Smooth muscle cell of the brain vasculature (primary cell): ENCODE results near the gene ACBD6.
A peak's percentile ranks its signal among the peaks of the same experiment; 100 is the strongest.

ENCODE experiments used
- DNase-seq: peaks from one replicate; pipeline ENCODE4 v3.0.0-alpha.2; 2012; ENCODE audit warnings: low read depth, low spot score

Gene ACBD6

GRCh38 chr1:180525715-180526039, 23.3 kb upstream of the ACBD6 start:
- no peak for DNase-seq

DNA sequence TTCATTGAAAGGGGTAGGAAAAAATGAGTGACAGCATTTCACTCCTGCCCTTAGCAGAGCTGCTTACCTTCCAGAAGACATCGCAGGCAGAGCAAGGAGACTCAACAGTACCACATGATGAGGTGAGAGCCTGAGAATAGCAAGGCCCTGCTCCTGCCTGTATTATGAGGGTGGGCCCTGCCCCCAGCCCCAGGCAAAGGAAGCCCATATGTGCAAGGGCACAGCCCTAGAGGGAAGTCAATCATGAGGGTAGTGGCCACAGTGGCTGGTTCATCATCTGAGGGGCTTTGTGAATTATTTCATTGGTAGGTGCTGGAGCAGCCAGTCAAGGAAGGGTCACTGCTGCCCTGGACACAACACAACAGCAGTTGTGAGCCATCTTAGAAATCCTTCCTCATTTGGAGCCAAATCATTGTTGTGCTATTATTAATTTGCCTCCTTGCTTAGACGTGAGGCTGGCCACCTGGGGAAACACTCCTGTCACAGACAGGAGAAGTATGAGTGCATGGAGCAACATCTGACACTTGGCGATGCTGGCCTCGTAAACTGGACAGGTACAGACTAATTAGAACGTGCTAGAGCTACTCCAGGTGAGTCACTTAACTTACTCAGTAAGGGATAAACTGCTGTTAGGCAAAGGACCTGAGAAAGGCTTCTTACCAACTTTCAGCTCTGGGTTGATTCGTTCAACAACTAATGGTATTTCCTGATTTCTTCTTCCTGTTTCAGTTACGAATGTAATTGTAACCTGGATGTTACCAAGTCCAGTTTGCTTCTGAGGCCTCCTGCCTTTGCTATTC, 22.7 kb upstream of the ACBD6 start:
- DNase-seq = no peak

DNA sequence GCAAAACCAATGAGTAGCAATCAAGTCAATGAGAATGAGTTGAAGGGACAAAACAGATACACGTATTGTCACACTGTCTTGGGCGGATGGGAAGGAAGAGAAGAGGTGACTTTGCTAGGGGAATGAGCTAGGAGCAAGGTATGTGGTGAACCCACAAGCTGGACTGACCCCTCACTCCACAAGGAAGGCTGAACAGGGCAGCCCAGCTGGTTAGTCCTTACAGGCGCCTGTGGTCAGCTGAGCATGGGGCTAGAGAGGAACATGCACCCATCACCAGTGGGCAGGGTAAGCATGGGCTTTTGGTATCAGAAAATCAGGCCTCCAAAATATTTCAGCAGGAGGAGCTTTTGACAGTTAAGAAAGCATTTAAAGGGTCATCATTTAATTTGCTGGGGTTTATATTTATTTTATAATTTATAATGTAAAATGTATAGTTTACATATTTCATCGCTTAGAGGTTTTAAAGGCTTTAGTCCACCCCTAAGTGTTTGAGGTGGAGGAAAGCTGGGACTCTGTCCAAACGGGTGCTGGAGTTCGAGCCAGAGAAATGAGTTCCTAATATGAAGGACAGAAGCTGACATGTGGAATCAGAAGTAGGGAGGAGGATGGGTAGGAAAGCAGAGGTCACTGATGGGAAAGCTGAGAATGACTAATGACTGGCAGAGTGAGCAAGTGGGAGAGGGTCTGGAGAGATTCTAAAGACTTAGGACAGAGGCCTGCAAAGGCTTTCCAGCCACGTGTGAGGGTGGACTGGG, 22.0 kb upstream of the ACBD6 start:
- no peak for DNase-seq

DNA sequence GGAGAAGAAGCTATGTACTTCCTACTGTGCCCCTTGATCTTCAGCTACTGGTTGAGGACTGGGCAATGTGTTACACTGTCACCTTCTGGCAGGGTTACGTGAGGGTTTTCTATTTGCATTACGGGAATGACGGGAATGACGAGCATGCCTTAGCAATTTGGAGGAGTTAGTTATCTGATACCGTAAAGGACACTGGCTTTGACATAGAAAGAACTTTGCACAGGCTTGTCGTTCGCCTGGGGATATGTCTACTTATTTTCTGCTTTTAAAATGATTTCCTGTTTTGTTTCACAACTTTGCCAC, 19.8 kb upstream of the ACBD6 start:
- no peak for DNase-seq

DNA sequence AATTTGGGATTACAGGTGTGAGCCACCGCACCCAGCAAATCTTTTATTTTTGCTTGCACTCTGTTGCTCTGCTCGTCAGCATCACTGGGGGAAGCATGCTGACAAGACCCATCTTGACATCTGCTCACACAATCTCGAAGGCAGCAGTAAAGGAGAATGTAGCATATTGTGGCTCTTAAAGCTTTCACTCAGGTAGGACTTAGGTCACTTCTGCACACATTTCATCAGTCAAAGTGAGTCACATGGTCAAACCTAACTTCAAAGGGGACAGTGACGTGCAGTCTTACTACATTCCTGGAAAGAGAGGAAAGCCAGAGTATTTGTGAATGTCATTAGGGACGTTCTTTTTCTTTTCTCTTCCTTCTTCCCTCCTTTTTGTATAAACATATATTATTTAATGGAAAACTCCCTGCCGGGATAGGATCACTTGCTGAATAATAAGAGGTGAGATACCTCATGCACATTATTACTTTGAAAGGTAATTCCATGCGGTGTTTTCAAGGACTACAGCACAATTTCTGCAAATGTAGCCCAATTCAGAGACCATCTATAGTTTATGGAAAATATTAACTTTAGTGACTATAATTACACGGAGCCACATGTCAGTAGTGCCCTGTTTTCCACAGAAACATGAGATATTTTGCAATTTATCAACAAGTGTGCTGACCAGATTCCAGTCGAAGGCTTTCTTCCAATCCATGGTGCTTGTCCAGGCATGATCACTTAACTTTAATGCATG, 19.3 kb upstream of the ACBD6 start:
- no peak for DNase-seq

GRCh38 chr1:180519846-180520245, 17.5 kb upstream of the ACBD6 start:
- DNase-seq = no peak

GRCh38 chr1:180515857-180516388, 13.5 kb upstream of the ACBD6 start:
- peak; percentile 70 for DNase-seq

- no peak for DNase-seq
Observed at GRCh38 chr1:180515364-180515763, 13.0 kb upstream of the ACBD6 start.

DNA sequence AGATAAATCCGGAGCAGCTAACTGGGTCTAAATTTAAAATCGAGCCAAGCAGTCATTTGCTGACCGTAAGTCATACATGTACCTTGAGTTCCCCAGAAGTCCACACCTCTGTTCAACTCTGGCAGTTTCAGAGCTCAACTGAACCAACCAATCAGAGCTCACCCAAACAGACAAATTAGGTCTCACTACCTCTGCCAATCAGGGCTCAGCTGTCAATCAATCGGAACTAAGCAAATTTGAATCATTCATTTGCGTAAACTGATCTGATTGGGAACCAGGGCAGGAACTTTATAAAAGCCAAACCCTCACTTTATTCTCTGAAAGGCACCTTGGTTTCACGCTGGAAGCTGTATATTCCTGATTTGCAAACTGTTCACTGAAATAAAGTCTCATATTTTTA, 11.2 kb upstream of the ACBD6 start:
- no peak for DNase-seq

GRCh38 chr1:180510882-180511281, 8.5 kb upstream of the ACBD6 start:
- no peak for DNase-seq

GRCh38 chr1:180508725-180509097, 6.3 kb upstream of the ACBD6 start:
- no peak for DNase-seq

DNA sequence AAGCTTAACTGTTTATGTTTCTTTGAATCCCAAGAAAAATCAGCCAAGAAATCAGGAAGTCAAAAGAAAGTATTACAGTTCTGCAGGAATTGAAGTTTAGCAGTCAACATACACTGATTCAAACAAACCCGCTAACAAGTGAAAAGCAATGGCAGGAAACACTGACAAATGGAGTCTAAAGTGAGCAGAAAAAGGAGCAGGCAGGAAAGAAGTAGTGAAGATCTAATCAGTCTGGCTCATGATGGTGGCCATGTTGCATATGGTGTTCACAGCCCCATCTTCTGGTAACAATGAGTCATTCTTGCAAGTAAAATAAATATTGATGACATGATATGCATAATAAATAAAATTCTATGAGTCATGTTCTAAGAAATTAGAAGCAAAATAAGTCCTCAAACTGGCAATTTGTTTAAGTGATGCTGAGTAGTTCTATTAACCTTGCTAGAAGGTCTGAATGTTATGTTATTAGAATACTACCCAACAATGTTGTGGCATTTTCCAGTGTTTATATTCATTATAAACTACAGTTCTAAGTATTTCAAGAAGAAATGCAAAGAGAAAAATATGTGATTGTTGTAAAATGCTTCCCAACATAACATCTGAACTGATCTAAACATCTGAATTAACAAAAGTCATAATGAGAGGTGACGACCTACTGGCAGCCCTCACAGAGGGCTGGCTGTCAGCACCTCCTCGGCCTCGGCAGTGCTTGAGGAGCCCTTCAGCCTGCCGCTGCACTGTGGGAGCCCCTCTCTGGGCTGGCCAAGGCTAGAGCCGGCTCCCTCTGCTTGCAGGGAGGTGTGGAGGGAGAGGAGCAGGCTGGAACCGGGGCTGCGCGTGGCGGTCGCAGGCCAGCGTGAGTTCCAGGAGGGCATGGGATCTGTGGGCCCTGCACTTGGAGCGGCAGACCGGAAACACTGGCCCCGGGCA, 5.7 kb upstream of the ACBD6 start:
- no peak for DNase-seq

DNA sequence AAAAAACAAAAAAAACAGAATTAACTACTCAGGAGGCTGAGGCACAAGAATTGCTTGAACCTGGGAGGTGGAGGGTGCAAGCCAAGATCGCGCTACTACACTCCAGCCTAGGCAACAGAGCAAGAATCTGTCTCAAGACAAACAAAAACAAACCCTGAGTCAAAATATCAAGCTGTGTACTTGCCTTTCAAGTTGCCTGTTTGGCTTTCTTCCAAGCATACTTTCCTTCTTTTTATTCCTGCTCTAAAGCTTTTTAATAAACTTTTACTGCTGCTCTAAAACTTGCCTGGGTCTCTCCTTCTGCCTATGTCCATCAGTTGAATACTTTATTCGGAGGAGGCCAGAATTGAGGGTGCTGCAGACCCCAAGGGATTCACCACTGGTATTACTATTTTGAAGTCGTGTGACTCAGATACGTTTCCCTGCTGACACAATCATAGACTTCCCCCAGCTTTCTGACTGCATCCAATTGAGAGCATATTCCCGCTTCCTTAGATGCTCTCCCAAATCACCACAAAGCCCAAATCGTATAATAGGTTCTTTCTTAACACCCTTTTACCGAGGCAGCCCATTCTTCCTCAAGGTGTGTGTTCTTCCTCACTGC, 3.5 kb upstream of the ACBD6 start:
- peak; percentile 57 for DNase-seq

DNA sequence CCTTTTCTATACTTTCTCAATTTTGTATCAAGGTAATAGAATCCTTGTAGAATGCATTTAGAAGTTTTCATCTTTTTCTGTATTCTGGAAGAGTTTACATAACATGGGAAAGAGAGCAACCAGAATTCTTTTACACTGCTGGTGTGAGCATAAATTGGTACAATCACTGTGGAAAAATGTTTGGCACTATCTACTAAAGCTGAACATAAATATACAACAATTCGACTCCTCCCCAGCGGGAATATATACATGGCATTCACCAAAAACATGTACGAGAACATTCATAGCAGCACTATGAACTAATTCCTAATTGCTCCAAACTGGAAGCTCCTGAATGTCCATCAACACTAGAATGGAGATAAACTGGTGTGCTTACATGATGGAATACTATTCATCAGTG, 1.8 kb upstream of the ACBD6 start:
- DNase-seq = no peak

- DNase-seq = no peak
Observed at GRCh38 chr1:180503280-180503862, 994 bp upstream of the ACBD6 start.

DNA sequence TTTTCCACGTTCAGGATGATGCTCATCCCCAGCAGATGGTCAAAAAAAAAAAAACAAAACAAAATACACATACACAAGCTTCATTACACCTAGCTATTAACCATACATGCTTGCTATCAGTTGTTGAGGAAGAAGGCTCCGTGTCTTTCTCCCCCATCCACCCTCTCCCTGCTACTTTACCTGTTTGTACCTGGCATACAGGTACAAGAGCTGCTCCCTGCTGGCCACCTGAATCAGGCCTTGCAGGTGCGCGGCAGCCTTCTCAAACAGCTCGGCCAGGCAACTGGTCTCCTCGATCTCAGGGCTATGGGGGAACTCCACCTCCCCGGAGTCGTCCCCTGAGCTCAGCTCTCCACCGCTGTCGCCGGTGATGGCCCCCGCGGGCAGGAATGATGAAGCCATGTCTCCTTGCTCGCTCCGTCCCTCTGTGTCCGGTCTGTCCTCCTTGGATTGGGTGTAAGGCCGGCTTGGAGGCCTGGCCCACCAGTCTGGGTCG, 464 bp downstream of the ACBD6 start:
- no peak for DNase-seq

DNA sequence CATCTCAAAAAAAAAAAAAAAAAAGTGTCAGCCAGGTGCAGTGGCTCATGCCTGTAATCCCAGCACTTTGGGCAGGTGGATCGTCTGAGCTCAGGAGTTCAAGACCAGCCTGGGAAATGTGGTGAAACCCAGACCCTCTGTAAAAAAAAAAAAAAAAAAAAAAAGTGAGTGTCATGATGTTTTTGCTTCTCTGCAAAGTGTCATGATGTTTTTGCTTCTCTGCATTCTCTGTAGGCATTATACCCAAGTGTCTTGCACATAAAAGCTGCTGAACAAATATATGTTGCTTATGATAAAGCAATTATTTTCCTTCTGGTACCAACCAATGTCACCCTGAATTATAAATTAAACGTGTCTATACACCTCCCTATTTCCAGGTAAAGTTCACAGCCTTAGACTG, 1.7 kb downstream of the ACBD6 start:
- DNase-seq = no peak

DNA sequence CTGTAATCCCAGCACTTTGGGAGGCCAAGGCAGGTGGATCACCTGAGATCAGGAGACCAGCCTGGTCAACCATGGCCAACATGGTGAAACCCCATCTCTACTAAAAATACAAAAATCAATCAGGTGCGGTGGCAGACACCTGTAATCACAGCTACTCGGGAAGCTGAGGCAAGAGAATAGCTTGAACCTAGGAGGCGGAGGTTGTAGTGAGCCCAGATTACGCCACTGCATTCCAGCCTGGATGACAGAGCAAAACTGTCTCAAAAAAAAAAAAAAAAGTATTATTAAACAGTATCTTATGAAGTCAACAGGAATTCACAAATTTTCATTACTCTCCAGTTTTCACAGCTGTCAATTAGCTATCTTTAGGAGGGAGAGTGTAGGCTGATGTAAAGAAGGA, 3.8 kb downstream of the ACBD6 start:
- DNase-seq = no peak

- DNase-seq = no peak
Observed at GRCh38 chr1:180497826-180498225, 4.6 kb downstream of the ACBD6 start.

DNA sequence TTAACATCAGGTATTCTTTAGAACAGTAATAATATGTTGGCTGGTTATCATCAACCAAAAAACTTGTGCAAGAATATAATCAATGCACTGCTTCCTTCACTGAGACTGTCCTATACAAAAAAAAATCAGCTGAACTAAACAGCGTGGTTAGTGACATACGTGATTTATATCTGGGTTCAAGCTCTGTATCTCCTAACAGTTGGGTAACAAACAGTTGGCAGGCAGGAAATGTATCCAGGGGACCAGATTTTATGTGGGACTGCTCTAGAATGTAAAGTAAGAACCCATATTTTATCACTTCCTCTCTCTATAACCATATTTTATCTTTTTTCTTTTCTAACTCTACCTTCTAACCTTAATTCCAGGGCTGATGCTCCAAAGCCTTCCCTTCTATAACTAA, 8.0 kb downstream of the ACBD6 start:
- DNase-seq = no peak

DNA sequence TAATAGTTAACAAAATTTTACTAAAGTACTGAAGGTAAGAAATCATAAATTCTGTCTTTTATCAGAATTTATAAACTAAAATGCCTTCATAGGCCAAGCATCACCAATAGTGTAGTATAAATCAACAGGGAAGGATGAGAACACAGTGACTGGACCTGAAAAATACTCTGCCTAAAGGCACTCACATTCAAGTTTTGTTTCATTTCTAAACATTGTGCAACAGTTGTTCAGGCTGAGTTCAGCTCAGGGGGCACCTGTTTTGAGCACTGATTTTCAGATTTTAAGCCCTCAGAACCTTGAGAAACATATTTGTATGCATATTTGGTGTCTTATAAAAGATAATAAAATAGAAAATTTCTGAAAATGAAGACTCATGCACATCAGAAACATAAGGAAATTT, 12.4 kb downstream of the ACBD6 start:
- DNase-seq = no peak
